Retinal pigment epithelial cell (primary cell): ENCODE results near the gene TRRAP.
"Not testable (repeated sequence)": the region's sequence is repeated elsewhere in the genome, so short reads cannot be mapped to it uniquely, and the experiment has no call there.

Experiments
- DNase-seq: peaks from one replicate; pipeline ENCODE4 v3.0.0-alpha.2; 2010; ENCODE audit warnings: low read depth
- H3K4me3 ChIP-seq: 2 replicates; pipeline ENCODE4 v1.5.1; 2011; ENCODE audit warnings: mild to moderate bottlenecking, low read length, control low read depth, moderate library complexity
- CTCF ChIP-seq: conservative IDR thresholded peaks from 2 replicates; pipeline ENCODE4 v1.5.1; 2011; ENCODE audit warnings: low read depth, low read length, control low read depth, inconsistent platforms

Gene TRRAP

DNA sequence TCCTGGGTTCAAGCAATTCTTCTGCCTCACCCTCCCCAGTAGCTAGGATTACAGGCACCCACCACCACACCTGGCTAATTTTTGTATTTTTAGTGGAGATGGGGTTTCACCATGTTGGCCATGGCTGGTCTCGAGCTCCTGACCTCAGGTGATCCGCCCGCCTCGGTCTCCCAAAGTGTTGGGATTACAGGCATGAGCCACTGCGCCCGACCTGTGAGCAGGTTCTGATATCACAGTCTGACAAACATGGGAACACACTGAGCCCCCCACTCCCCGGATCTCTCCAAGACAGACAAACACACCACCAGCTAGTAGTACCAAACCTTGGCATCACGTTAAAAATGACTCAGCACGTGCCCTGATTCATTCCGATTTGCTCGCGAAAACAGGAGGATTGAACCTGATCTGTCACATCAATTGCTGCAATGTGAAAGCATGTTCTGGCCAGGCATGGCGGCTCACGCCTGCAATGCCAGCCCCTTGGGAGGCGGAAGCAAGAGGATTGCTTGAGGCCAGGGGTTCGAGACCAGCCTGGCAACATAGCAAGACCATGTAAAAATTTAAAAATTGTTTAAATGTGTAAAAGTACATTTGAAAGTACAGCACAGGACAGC lies 159.1 kb downstream of the TRRAP start:
- no peak overlapping the region for H3K4me3 ChIP-seq
- no peak for TF ChIP-seq CTCF
- DNase-seq: no peak

DNA sequence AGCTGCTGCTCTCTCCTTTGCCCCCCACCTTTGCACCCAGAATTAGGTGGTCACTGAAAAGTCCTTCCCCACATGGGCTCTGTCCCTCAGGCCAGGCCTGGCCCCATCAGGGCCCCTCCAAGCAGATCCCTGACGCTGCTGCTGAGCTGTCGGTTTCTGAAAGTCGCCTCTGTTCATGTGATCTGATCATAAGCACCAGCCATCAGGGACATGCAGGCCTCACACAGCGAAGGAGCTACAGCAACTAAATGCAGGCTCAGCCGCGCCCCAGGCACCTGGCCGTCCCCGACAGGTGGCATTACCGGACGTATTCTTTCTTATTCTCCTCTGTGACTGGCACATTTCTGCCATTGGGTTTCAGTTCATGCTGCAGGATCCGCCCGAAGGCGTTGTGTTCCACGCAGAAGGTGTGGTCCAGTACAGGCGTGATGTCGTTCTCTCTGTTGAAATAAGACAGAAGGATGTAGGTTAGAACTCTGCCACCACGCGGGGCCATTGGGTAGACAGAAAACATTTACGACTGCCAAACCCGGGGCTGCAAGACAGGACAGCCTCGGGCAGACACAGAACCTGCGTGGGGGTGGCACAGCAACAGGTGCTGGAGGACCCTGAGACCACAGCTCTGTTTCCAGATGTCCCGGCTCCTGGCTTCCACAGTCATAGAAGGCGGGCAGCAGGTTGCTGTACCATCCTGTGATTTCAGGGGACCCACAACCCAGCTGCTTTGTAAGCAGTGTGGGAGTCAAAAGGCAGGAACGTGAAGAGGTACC lies 159.9 kb downstream of the TRRAP start:
- TF ChIP-seq CTCF: no peak
- DNase-seq: no peak

DNA sequence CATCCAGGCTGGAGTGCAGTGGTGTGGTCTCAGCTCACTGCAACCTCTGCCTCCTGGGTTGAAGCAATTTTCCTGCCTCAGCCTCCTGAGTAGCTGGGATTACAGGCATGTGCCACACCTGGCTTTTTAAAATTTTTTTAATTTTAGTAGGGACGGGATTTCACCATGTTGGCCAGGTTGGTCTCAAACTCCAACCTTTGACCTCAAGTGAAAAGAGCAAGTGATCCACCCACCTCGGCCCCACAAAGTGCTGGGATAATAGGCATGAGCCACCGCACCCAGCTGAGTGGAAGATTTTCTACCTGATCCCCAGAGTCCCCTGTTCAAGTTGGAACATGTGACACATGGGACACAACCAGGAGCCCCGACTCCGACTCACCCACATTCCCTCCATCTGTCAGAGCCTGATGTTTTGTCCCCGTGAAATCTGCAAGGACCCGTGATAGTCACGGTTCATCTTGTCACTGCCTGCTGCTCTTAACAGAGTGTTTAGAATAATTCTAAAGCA lies 161.1 kb downstream of the TRRAP start:
- TF ChIP-seq CTCF: no peak
- no peak overlapping the region for H3K4me3 ChIP-seq
- DNase-seq: no peak

More for the DNA sequence above, 159.9 kb downstream of the TRRAP start:
- no peak overlapping the region for H3K4me3 ChIP-seq

GRCh38 chr7:99040104-99040958 lies 162.0 kb downstream of the TRRAP start:
- peak; percentile 66 for TF ChIP-seq CTCF
- DNase-seq: peak; percentile 52
- H3K4me3 ChIP-seq: no peak overlapping the region

DNA sequence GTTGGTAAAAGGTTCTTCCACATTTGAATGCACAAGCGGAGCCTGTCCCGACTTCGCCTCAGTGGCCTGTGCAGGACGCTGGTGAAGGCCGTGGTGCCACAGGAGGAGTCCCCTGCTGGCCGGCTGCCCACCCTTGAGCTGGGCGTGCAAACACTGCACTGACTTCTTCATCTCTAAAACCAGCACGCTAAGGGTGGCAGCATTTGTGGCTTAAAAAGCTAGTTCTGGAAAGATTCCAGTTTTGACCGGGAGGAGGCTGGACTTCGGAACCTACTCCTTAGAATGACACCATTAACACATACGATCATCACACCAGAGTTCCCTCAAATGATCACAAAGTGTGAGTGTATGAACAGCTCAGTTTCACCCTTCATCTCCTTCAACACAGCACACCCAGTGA lies 163.2 kb downstream of the TRRAP start:
- no peak for DNase-seq
- TF ChIP-seq CTCF: no peak
- H3K4me3 ChIP-seq: no peak overlapping the region

DNA sequence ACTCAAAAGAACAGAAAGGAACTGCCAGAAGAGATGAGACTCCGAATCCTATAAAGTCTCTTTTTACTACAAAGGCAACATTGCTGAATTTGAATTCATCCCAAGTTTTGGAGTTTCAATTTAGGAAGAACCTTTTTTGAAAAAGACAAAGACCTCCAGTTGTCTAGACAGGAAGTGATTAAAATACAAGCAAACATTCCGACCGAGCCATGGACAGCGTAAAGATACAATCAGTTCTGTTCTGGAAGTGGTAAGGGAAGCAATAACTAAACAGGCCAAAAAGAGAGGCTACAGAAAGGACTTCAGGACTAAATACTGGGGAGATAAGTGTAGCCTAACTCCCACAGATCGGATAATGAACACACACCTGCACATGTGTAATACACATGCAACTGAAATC lies 164.6 kb downstream of the TRRAP start:
- TF ChIP-seq CTCF: no peak
- no peak overlapping the region for H3K4me3 ChIP-seq
- no peak for DNase-seq

DNA sequence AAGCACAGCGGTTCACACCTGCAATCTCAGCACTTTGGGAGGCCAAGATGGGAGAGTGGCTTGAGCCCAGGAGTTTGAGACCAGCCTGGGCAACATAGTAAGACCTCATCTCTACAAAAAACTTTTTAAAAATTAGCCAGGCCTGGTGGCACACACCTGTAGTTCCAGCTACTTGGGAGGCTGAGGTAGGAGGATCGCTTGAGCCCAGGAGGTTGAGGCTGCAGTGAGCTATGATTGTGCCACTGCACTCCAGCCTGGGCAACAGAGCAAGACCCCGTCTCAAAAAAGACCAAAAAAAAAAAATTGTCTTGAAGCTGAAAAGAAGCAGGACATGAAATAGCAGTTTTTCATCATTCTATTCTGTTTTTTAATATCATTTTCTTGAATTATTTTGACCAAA lies 166.5 kb downstream of the TRRAP start:
- not testable (repeated sequence) for H3K4me3 ChIP-seq, DNase-seq

DNA sequence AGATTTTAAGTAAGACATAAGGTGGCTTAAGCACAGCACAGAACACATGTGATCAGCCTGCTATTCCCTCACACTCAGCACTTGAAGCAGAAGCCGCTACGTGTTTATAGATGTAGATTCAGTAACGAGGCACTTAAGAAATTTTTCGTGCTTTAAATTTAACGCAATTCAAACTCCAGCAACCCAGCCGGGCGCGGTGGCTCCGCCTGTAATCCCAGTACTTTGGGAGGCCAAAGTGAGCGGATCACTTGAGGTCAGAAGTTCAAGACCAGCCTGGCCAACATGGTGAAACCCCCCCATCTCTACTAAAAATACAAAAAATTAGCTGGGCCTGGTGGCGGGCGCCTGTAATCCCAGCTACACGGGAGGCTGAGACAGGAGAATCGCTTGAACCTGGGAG lies 167.9 kb downstream of the TRRAP start:
- H3K4me3 ChIP-seq, DNase-seq: not testable (repeated sequence)
